Neuron (in vitro differentiated cells): ENCODE data around the gene RPLP2.

Source experiments
- H2AFZ ChIP-seq: one replicate; pipeline ENCODE4 v1.6.1; 2013; ENCODE audit warnings: low read depth, mild to moderate bottlenecking, inconsistent platforms, low read length, moderate library complexity
- H3K27me3 ChIP-seq: one replicate; pipeline ENCODE4 v1.6.1; 2013; ENCODE audit warnings: low read length; ENCODE audit not compliant: insufficient read depth
- H3K36me3 ChIP-seq: one replicate; pipeline ENCODE4 v1.6.1; 2013; ENCODE audit warnings: low read length; ENCODE audit not compliant: insufficient read depth
- H3K4me1 ChIP-seq: one replicate; pipeline ENCODE4 v1.6.1; 2013; ENCODE audit warnings: low read length; ENCODE audit not compliant: insufficient read depth
- H3K4me3 ChIP-seq: 2 replicates; pipeline ENCODE4 v1.5.1; 2013; ENCODE audit warnings: mild to moderate bottlenecking, low read length, moderate library complexity
- H3K9me3 ChIP-seq: one replicate; pipeline ENCODE4 v1.6.1; 2013; ENCODE audit warnings: low read length

Gene RPLP2

GRCh38 chr11:823441-824291, 13.9 kb downstream of the RPLP2 start:
- Histone ChIP-seq H3K27me3 (no peaks in the 10 kb centered on the region), H3K4me3 (no peak overlapping the region), H3K36me3 (peaks cover 20% of the 10 kb centered on the region), H3K4me1 (peaks cover 33% of the 10 kb centered on the region), H3K9me3 (no peaks in the 10 kb centered on the region), H2AFZ (no peak overlapping the region)

- peaks cover 20% of the 10 kb centered on the region for H3K36me3 ChIP-seq
- H3K4me3 ChIP-seq, result no peak overlapping the region
- H3K27me3 ChIP-seq, result no peaks in the 10 kb centered on the region
- H3K4me1 ChIP-seq, result peaks cover 35% of the 10 kb centered on the region
- no peaks in the 10 kb centered on the region for H3K9me3 ChIP-seq
- no peak overlapping the region for H2AFZ ChIP-seq
These were observed 14.6 kb downstream of the RPLP2 start for GRCh38 chr11:824292-824880.

- H3K27me3 ChIP-seq, result no peaks in the 10 kb centered on the region
- H3K4me3 ChIP-seq, result no peak overlapping the region
- H2AFZ ChIP-seq, result no peak overlapping the region
- peaks cover 41% of the 10 kb centered on the region for H3K4me1 ChIP-seq
- peaks cover 20% of the 10 kb centered on the region for H3K36me3 ChIP-seq
- H3K9me3 ChIP-seq, result no peaks in the 10 kb centered on the region
These were observed 15.2 kb downstream of the RPLP2 start for GRCh38 chr11:824942-825341.

- Histone ChIP-seq H2AFZ (no peak overlapping the region), H3K36me3 (peaks cover 20% of the 10 kb centered on the region), H3K27me3 (peaks cover under 1% of the 10 kb centered on the region), H3K4me1 (peaks cover 41% of the 10 kb centered on the region), H3K4me3 (no peak overlapping the region), H3K9me3 (no peaks in the 10 kb centered on the region)
These were observed 15.8 kb downstream of the RPLP2 start for GRCh38 chr11:825366-826226.

GRCh38 chr11:826227-826621, 16.5 kb downstream of the RPLP2 start:
- Histone ChIP-seq H3K4me1 (peaks cover 41% of the 10 kb centered on the region), H2AFZ (no peak overlapping the region), H3K9me3 (no peaks in the 10 kb centered on the region), H3K36me3 (peaks cover 20% of the 10 kb centered on the region), H3K27me3 (peaks cover 5% of the 10 kb centered on the region), H3K4me3 (no peak overlapping the region)

- Histone ChIP-seq H3K9me3 (no peaks in the 10 kb centered on the region), H3K36me3 (peaks cover 20% of the 10 kb centered on the region), H3K4me1 (peaks cover 47% of the 10 kb centered on the region), H3K4me3 (peak overlapping the region; percentile 35), H2AFZ (no peak overlapping the region), H3K27me3 (peaks cover 7% of the 10 kb centered on the region)
These were observed 17.0 kb downstream of the RPLP2 start for GRCh38 chr11:826836-827145.

GRCh38 chr11:827146-827896, 17.6 kb downstream of the RPLP2 start:
- no peak overlapping the region for H2AFZ ChIP-seq
- no peaks in the 10 kb centered on the region for H3K9me3 ChIP-seq
- H3K36me3 ChIP-seq, result peaks cover 16% of the 10 kb centered on the region
- peaks cover 7% of the 10 kb centered on the region for H3K27me3 ChIP-seq
- H3K4me3 ChIP-seq, result peak overlapping the region; percentile 35
- H3K4me1 ChIP-seq, result peaks cover 52% of the 10 kb centered on the region

GRCh38 chr11:827897-828192, 18.1 kb downstream of the RPLP2 start, which contains the start of gene CRACR2B:
Gene CRACR2B (plus strand): TSS chr11:827919. CDS start chr11:828608, 689 bp downstream.
- Histone ChIP-seq H3K27me3 (peaks cover 7% of the 10 kb centered on the region), H3K4me1 (peaks cover 55% of the 10 kb centered on the region), H3K9me3 (no peaks in the 10 kb centered on the region), H3K4me3 (peak within 1 kb of the TSS; percentile 35), H3K36me3 (peaks cover 14% of the 10 kb centered on the region), H2AFZ (no peak within 1 kb of the TSS)

GRCh38 chr11:828506-829175, 18.9 kb downstream of the RPLP2 start:
- peaks cover 58% of the 10 kb centered on the region for H3K4me1 ChIP-seq
- peaks cover 14% of the 10 kb centered on the region for H3K36me3 ChIP-seq
- H3K9me3 ChIP-seq, result no peaks in the 10 kb centered on the region
- peak overlapping the region; percentile 35 for H3K4me3 ChIP-seq
- no peak overlapping the region for H2AFZ ChIP-seq
- H3K27me3 ChIP-seq, result peaks cover 7% of the 10 kb centered on the region

- peaks cover 7% of the 10 kb centered on the region for H3K27me3 ChIP-seq
- H3K36me3 ChIP-seq, result peaks cover 8% of the 10 kb centered on the region
- no peak overlapping the region for H2AFZ ChIP-seq
- no peaks in the 10 kb centered on the region for H3K9me3 ChIP-seq
- H3K4me3 ChIP-seq, result peak overlapping the region; percentile 35
- H3K4me1 ChIP-seq, result peaks cover 63% of the 10 kb centered on the region
These were observed 19.5 kb downstream of the RPLP2 start for GRCh38 chr11:829176-829846.

GRCh38 chr11:829847-830294, 20.1 kb downstream of the RPLP2 start:
- H3K9me3 ChIP-seq, result no peaks in the 10 kb centered on the region
- no peak overlapping the region for H2AFZ ChIP-seq
- peak overlapping the region; percentile 35 for H3K4me3 ChIP-seq
- H3K4me1 ChIP-seq, result peaks cover 68% of the 10 kb centered on the region
- H3K36me3 ChIP-seq, result peaks cover 4% of the 10 kb centered on the region
- H3K27me3 ChIP-seq, result peaks cover 7% of the 10 kb centered on the region
